ENCODE measurements around the gene LRRC31. TPM values are rescaled to one million over a fixed set of nuclear protein-coding genes. Genes with fewer than 3 reads are reported as not detected.

LRRC31 gene
- total RNA-seq, 2 donors from 2014 or later, result not detected

DNA sequence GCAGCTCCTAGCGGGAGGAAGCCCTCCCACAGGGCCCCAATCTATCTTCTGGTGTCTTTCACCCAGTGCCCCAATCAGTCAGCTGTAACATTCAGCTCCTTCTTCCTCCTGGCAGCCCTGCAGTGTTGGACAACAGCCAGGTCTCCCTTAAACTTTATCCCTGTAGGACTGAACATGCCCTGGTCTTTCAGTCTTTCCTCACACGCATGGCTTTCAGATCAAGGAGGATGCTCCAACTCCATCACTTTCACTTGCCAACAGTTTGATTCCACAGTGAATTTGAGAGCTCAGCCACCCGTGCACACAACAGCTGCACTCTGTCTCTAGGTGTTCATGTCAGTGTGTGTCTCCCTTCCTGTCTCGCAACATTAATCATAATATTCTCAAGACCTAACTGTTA lies 28.6 kb downstream of the LRRC31 start:
- Histone ChIP-seq H3K27me3 (ENCODE audit: control insufficient read depth, insufficient read depth, low read length, poor library complexity, severe bottlenecking) (no peaks in the 10 kb centered on the region), H3K27ac (ENCODE audit: low read depth, low read length) (no peak overlapping the region), H3K36me3 (ENCODE audit: control insufficient read depth, insufficient read depth, low read length) (no peaks in the 10 kb centered on the region), H3K9me3 (ENCODE audit: control insufficient read depth, low read length) (no peaks in the 10 kb centered on the region), H3K9ac (ENCODE audit: extremely low read depth, low read length, poor library complexity, severe bottlenecking) (no peak overlapping the region), H3K4me1 (ENCODE audit: control insufficient read depth, insufficient read depth, low read length) (no peaks in the 10 kb centered on the region), H3K4me3 (ENCODE audit: low read length) (no peak overlapping the region)
- no peak overlapping the region for H3K27ac Mint-ChIP-seq
- no peaks in the 10 kb centered on the region for H3K36me3 Mint-ChIP-seq (ENCODE audit: low read depth)
- TF ChIP-seq, protein P1, sequence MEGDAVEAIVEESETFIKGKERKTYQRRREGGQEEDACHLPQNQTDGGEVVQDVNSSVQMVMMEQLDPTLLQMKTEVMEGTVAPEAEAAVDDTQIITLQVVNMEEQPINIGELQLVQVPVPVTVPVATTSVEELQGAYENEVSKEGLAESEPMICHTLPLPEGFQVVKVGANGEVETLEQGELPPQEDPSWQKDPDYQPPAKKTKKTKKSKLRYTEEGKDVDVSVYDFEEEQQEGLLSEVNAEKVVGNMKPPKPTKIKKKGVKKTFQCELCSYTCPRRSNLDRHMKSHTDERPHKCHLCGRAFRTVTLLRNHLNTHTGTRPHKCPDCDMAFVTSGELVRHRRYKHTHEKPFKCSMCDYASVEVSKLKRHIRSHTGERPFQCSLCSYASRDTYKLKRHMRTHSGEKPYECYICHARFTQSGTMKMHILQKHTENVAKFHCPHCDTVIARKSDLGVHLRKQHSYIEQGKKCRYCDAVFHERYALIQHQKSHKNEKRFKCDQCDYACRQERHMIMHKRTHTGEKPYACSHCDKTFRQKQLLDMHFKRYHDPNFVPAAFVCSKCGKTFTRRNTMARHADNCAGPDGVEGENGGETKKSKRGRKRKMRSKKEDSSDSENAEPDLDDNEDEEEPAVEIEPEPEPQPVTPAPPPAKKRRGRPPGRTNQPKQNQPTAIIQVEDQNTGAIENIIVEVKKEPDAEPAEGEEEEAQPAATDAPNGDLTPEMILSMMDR (conservative IDR thresholded peaks at IDR 0.05), result no peak
- WGBS, 2 experiments (ENCODE audit: insufficient coverage in 1 of 2, insufficient read length in 1 of 2), result 89 to 90% methylated on average over 1 to 4 of the region's 4 CpGs
- no peaks in the 10 kb centered on the region for H3K9me3 Mint-ChIP-seq
- H3K4me3 Mint-ChIP-seq, result no peak overlapping the region
- DNase-seq, result no peak
- H3K27me3 Mint-ChIP-seq (ENCODE audit: insufficient read depth), result no peaks in the 10 kb centered on the region
- no peaks in the 10 kb centered on the region for H3K4me1 Mint-ChIP-seq

DNA sequence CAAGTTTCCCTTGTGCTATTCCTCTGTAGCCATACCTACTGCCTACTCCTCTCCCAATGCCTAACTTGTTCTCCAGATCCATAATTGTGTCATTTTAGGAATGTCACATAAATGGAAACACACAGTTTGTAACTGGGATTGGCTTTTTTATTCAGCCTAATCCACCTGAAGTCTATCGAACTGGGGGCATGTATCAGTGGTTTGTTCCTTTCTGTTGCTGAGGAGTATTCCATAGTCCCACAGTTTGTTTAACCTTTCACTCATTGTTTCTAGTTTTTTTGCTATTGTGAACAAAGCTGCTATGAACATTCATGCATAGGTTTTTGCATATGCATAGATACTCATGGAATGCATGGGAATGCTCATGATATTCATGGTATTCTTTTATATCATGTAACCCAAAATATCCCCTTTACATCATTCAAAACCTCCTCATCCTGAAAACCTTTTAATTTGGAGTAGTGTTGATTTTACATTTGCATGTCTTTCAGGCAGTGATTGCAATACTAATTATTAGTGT lies 31.2 kb downstream of the LRRC31 start:
- Histone ChIP-seq H3K36me3 (ENCODE audit: control insufficient read depth, insufficient read depth, low read length) (no peaks in the 10 kb centered on the region), H3K9ac (ENCODE audit: extremely low read depth, low read length, poor library complexity, severe bottlenecking) (no peak overlapping the region), H3K27ac (ENCODE audit: low read depth, low read length) (no peak overlapping the region), H3K4me1 (ENCODE audit: control insufficient read depth, insufficient read depth, low read length) (no peaks in the 10 kb centered on the region), H3K9me3 (ENCODE audit: control insufficient read depth, low read length) (no peaks in the 10 kb centered on the region), H3K4me3 (ENCODE audit: low read length) (no peak overlapping the region), H3K27me3 (ENCODE audit: control insufficient read depth, insufficient read depth, low read length, poor library complexity, severe bottlenecking) (no peaks in the 10 kb centered on the region)
- no peaks in the 10 kb centered on the region for H3K4me1 Mint-ChIP-seq
- no peaks in the 10 kb centered on the region for H3K27me3 Mint-ChIP-seq (ENCODE audit: insufficient read depth)
- H3K36me3 Mint-ChIP-seq (ENCODE audit: low read depth), result no peaks in the 10 kb centered on the region
- TF ChIP-seq, protein P1 (conservative IDR thresholded peaks at IDR 0.05), result no peak
- H3K4me3 Mint-ChIP-seq, result no peak overlapping the region
- no peak overlapping the region for H3K27ac Mint-ChIP-seq
- DNase-seq, result no peak
- no peaks in the 10 kb centered on the region for H3K9me3 Mint-ChIP-seq
- WGBS, 2 experiments (ENCODE audit: insufficient coverage in 1 of 2, insufficient read length in 1 of 2), result 90 to 100% methylated on average over 1 of the region's 1 CpG

DNA sequence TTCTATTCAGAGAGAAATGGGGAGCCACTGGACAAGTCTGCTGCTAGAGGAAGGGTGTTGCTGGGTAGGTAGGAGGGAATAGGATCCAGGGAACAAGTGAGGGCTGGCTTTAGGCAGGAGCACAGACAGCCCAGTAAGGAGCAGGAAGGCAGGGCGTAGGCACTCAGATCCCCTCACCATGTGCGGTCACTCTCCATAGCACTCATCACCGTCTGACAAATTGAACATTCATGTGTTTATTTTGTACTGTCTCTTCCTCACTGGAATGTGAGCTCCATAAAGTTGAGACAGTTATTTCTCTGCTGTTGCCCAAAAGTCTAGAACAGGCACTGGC lies 32.8 kb downstream of the LRRC31 start:
- Mint-ChIP-seq H3K36me3 (ENCODE audit: low read depth) (no peaks in the 10 kb centered on the region), H3K4me3 (no peak overlapping the region), H3K27me3 (ENCODE audit: insufficient read depth) (no peaks in the 10 kb centered on the region), H3K27ac (no peak overlapping the region), H3K4me1 (no peaks in the 10 kb centered on the region), H3K9me3 (no peaks in the 10 kb centered on the region)
- 79 to 96% methylated on average over 3 of the region's 3 CpGs for WGBS, 2 experiments (ENCODE audit: insufficient coverage in 1 of 2, insufficient read length in 1 of 2)
- Histone ChIP-seq H3K4me1 (ENCODE audit: control insufficient read depth, insufficient read depth, low read length) (no peaks in the 10 kb centered on the region), H3K4me3 (ENCODE audit: low read length) (no peak overlapping the region), H3K27ac (ENCODE audit: low read depth, low read length) (no peak overlapping the region), H3K9me3 (ENCODE audit: control insufficient read depth, low read length) (no peaks in the 10 kb centered on the region), H3K9ac (ENCODE audit: extremely low read depth, low read length, poor library complexity, severe bottlenecking) (no peak overlapping the region), H3K36me3 (ENCODE audit: control insufficient read depth, insufficient read depth, low read length) (no peaks in the 10 kb centered on the region), H3K27me3 (ENCODE audit: control insufficient read depth, insufficient read depth, low read length, poor library complexity, severe bottlenecking) (no peaks in the 10 kb centered on the region)
- TF ChIP-seq, protein P1 (conservative IDR thresholded peaks at IDR 0.05), result no peak
- DNase-seq, result no peak

All from endodermal cell (in vitro differentiated cells).